HFF-Myc (cell line): Measurements from ENCODE around the gene LPAR1.

ENCODE experiments used
- DNase-seq: peaks from one replicate; pipeline ENCODE4 v3.0.0-alpha.2; 2011; ENCODE audit warnings: low read depth; ENCODE audit errors: extremely low read depth
- H3K4me3 ChIP-seq: replicated peaks from 2 replicates; pipeline ENCODE4 v1.5.1; 2011; ENCODE audit warnings: low read depth, mild to moderate bottlenecking, control low read depth, low read length
- TF ChIP-seq, protein P1 (sequence below): IDR thresholded peaks from 2 replicates; pipeline ENCODE4 v1.5.1; 2012; ENCODE audit warnings: mild to moderate bottlenecking, low read depth, low read length, control low read depth; ENCODE audit errors: missing control alignments

The LPAR1 gene

DNA sequence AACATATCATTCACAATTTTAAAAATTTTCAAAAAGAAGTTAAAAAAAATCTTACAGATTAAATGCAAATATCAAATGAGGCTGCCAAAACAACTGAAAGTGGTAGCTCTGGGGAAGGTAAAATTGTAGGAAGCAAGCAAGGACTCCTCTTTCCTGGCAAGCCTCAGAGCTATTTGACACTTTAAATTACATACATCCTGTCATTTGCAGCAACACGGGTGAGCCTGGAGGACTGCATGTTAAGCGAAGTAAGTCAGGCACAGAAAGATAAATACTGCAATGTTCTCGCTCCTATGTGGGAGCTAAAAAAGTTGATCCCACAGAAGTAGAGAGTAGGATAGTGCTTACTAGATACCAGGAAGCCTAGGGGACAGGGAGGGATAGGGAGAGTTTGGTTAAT is 58.0 kb downstream of the LPAR1 start:
- no peak for DNase-seq
- TF ChIP-seq, protein P1, sequence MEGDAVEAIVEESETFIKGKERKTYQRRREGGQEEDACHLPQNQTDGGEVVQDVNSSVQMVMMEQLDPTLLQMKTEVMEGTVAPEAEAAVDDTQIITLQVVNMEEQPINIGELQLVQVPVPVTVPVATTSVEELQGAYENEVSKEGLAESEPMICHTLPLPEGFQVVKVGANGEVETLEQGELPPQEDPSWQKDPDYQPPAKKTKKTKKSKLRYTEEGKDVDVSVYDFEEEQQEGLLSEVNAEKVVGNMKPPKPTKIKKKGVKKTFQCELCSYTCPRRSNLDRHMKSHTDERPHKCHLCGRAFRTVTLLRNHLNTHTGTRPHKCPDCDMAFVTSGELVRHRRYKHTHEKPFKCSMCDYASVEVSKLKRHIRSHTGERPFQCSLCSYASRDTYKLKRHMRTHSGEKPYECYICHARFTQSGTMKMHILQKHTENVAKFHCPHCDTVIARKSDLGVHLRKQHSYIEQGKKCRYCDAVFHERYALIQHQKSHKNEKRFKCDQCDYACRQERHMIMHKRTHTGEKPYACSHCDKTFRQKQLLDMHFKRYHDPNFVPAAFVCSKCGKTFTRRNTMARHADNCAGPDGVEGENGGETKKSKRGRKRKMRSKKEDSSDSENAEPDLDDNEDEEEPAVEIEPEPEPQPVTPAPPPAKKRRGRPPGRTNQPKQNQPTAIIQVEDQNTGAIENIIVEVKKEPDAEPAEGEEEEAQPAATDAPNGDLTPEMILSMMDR = no peak
- no peak overlapping the region for H3K4me3 ChIP-seq

DNA sequence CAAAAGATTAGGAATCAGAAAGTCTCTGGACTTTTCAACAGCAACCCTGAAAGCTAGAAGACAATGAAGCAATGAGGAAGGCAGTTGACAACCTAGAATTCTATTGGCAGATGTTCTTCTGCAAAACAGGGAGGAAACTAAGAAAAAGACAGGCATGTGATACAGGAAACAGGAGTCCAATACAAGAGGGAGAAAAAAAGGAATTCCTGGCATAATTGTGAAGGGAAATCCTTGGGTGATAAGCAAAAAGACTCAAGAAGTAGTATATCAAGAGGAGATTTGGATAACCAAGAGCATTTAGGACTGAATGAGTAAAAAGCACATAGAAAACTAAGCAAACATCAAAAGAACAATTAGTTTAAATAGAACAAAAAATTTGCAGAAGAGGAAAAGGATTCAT is 58.6 kb downstream of the LPAR1 start:
- TF ChIP-seq, protein P1 = no peak
- H3K4me3 ChIP-seq = no peak overlapping the region
- DNase-seq = no peak

DNA sequence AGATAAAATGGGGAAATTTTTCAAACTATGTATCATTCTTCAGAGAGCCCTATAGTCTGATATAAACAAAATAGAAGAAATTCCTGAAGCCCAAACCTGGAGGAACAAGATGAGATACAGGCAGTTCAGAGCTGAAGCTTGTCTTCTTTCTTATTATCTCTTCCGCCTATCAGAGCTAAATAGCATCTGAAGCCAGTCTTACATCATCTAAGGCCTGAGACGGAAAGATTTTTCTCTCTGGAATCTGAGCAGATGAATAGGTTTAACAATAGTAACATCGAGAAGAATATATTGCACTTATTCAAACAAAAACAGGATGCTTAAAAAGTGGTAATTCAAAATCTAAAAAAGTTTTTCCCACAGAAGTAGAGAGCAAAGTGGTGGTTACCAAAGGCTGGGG is 59.8 kb downstream of the LPAR1 start:
- TF ChIP-seq, protein P1 = no peak
- DNase-seq = no peak
- H3K4me3 ChIP-seq = no peak overlapping the region

DNA sequence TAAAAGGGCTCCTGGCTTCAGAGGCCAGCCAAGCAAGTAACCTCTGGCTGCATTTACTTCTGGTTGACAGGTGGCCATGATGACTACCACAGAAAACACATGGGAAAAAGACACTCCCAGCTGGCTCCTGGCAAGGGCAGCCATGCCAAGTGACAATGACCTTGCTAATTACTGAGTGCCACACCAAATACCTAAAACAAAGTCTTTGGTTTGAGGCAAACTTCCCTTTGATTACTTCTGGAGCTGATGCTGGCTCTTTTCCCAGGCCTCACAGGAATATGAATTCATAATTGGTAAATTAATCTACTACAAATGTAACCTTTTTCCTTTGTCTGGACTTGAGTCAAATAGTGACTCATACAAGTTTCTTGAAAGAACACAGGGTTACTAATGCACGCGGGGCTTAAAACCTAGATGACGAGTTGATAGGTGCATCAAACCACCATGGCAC is 61.0 kb downstream of the LPAR1 start:
- DNase-seq = peak; percentile 70
- TF ChIP-seq, protein P1 = no peak
- H3K4me3 ChIP-seq = no peak overlapping the region

DNA sequence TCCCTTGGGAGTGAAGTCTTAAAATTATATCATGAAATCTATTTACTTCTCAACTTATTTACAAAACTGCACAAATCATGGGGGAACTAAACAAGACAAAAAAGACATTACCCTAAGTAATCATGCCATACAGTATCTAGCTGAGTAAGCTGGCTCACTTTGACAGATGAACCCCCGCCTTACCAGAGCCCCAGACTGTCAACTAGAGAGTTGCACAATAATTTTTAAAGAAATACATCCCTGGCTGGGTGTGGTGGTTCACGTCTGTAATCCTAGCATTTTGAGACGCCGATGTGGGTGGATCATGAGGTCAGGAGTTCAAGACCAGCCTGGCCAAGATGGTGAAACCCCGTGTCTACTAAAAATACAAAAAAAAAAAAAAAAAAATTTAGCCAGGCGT is 62.3 kb downstream of the LPAR1 start:
- no peak for DNase-seq
- TF ChIP-seq, protein P1 = no peak
- no peak overlapping the region for H3K4me3 ChIP-seq

DNA sequence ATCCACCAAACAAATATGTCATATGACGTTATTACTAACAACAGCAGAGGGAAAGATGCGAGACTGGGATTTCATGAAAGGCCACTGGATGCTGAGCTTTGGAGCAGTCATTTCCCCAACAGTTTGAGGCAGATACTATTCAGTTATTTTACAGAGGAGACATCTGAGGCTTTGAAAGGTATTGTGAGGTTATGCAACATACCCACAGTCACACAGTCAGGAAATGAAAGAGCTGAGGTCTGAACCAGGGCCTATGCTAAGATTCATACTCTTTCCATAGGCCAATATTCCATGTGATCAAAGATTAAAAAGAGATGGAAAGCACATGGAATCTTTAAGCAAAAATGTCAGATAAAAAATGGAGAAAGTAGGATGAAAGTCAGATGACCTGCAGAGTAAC is 63.0 kb downstream of the LPAR1 start:
- no peak for DNase-seq
- no peak overlapping the region for H3K4me3 ChIP-seq
- TF ChIP-seq, protein P1 = no peak

DNA sequence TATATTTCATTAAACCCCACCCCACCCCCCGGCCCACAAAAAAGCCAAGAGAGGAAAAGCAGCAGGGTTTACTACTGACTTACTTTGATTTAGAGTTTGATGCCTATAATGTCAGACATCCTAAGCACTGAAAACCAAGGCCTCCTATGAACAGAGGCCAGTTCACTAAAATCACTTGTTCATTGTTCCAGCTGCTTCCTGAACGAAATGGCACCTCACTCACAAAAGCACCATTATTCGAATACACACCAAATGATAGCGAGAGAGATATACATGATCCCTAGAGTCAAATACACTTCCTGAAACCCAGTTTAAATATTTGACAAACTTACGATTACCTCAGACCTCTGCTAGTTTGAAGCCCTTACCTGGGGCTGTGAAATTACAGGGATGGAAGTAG is 66.6 kb downstream of the LPAR1 start:
- TF ChIP-seq, protein P1 = no peak
- no peak for DNase-seq
- no peak overlapping the region for H3K4me3 ChIP-seq
